ENCODE data around the gene MKX.

Gene MKX

GRCh38 chr10:27742195-27743011 is 3.2 kb downstream of the MKX start:
- FAIRE-seq: no peak

GRCh38 chr10:27741173-27742091 is 4.2 kb downstream of the MKX start:
- FAIRE-seq: no peak

- no peak for FAIRE-seq
Measured at GRCh38 chr10:27736396-27736795, 9.2 kb downstream of the MKX start.

DNA sequence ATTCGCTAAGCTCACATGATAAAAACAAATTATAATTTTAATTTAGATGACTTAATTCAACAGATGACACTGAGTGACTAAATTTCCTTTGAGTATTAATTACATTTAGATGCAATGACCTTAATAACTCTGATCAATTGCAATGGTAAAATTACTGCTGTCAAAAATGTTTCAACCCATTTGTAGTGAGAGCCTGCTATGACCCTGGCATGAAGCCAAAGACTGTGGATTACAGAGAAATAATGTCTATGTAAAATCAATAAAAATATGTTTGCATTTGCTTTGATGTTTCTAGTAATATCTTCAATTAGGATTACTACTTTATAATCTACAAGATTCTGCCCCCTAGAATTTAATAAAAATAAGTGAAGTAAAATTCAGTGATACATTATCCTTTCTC is 15.6 kb downstream of the MKX start:
- FAIRE-seq: no peak

GRCh38 chr10:27728338-27728737 is 17.3 kb downstream of the MKX start:
- FAIRE-seq: no peak

DNA sequence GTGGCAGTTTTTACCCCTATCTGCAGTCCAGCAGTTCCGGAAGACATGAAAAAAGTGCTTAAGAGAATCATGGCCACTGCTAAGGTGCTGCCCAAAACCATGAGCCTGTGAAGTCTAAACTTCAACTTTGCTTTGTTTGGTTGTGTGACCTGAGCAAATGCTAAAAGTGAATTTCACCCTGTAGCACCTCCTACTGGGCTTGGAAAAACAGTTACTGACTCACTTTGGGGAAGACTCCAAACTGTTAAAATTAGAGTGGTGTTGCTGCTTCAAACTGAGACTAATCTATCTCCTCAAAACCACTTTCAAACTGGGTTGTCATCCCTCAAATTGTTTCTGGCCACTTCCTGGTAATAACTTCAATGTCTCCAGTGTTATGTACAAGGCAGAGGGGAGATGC is 21.3 kb downstream of the MKX start:
- FAIRE-seq: no peak

GRCh38 chr10:27723436-27723835 is 22.2 kb downstream of the MKX start:
- no peak for FAIRE-seq

DNA sequence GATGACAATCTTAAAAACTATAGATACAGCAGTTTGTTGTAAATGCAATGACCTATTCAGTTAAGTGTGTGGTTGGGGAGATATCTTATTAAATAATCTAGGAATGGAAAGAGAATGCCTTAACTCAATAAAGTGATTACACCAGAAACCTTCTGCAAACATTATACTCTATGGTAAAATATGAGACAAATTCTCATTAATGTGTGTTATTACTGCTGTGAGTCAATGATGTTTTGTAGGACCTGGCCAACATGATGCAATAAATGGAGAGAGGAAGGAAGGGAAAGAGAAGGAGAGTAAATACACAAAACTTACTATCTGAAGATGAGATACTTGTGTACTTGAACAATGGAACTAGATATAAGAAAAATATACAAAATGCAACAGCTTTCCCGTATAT is 25.1 kb downstream of the MKX start:
- FAIRE-seq: no peak

- FAIRE-seq: no peak
Measured at GRCh38 chr10:27719052-27719451, 26.6 kb downstream of the MKX start.

- no peak for FAIRE-seq
Measured at GRCh38 chr10:27717861-27718260, 27.8 kb downstream of the MKX start.

DNA sequence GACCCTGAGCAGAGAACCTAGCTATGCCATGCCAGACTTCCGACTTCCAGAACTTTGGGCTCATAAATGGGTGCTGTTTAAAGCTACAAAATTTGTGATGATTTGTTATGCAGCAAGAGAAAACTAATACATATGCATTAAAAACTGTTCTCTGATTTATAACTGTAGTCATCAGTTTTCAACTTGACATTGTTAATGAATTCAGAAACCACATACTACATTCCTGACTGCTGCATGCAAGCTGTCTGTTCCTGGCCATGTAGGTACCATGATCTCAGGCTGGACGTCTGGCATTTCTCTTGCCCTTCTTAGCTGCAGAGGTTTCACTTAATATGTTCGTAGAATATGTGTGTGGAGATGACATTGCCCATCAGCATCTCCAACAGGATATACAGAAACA is 28.4 kb downstream of the MKX start:
- FAIRE-seq: no peak

GRCh38 chr10:27716521-27716920 is 29.1 kb downstream of the MKX start:
- FAIRE-seq: no peak

GRCh38 chr10:27715505-27715904 is 30.1 kb downstream of the MKX start:
- no peak for FAIRE-seq

DNA sequence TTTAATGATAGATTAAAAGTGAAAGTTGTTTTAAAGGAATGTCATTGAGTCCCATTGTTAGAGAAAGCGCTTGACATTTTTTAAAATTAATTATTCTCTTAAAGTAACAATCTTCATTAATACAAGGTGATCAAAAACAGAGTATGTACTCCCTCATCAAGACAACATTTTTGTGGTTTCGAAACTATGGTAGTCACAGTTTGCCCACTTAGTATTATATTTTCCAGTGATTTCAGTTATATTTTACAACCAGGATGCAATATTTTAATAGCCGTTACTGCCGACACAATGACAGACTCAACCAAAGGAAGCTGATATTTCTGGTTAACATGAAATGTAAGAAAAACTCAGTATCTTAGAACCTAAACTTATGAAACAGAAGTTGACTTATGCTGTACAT is 31.3 kb downstream of the MKX start:
- no peak for FAIRE-seq

- no peak for FAIRE-seq
Measured at GRCh38 chr10:27713941-27714340, 31.7 kb downstream of the MKX start.

DNA sequence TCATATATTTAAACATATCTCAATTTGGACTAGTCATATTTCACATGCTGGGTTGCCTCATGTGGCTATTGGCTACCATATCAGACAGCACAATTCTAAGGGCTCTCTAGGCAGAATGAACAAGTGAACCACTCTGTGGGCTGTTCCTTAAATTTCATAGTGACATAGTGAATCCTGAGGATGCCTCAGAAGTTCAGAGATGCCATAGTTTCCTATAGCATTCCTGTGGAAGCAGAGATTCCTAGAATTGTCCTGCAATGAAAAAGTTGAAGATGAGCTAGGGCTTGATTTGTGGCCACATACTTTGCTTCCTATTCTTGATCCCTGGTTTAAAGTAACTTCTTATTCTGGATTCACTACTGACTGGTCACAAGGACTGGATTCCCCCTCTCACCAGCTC is 35.6 kb downstream of the MKX start:
- no peak for FAIRE-seq

- FAIRE-seq: no peak
Measured at GRCh38 chr10:27709304-27709703, 36.3 kb downstream of the MKX start.

DNA sequence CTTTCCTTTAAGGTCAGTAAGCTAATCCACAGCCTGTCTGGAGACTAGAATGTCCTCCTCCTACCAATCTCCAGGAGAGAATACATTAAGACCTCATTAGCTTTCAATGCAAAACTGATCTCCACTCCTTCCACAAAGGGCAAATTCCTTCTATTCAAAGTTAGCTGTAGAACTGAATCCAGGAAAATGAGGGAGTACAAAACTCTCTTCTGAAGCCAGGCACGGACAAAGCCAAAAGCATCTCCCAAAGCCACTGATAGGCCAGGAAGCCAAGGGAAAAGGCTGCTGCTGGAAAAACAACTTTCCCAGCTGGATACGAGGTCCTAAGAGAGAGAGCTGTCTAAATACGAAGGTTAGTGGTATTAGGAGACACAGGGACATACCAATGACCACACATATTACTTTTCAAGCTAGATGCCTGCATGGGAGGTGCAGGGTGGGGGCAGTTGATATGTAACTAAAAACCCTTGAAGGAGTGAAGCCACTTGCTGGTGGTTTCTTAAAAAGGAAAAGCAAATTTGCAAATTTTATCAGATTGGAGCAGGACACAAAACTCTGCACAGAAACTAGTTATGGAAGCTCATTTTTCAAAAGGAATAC is 43.6 kb downstream of the MKX start:
- no peak for FAIRE-seq

DNA sequence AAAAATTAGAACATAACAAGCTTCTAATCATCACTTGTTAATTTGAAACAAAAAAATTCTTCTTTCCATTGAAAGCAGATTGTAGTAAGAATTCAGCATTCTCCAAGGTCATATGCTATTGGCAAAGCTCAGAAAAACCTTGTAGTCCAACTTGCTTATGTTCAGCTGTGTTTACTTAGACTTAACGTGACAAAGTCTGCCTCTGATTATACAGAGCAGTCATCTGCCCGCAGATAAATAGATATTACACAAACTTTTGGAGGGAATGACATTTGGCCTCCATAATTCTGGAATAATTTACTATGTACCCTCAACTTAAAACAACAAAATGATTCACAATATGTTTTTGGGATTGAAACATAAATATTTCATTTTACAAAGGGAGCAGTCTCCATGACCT is 45.8 kb downstream of the MKX start:
- FAIRE-seq: no peak

GRCh38 chr10:27698961-27699360 is 46.7 kb downstream of the MKX start:
- no peak for FAIRE-seq

DNA sequence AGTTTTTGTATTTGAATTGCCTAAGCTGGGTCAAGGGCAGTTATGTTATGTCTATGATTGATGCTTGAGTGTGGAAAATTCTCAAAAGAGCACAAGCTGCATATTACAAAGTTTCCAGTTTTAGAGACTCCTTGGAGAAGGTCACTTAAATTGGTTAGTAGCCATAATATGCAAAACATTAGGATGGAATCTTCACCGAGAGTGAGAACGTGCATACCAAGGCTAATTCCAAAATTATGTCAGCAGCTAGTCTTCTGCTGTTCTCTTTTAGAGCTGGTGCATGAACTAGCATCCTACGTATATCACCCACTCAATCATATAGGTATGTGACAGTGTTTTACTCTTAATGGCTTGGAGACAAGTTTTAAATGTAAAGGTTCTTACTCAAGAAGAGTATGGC is 49.2 kb downstream of the MKX start:
- no peak for FAIRE-seq

DNA sequence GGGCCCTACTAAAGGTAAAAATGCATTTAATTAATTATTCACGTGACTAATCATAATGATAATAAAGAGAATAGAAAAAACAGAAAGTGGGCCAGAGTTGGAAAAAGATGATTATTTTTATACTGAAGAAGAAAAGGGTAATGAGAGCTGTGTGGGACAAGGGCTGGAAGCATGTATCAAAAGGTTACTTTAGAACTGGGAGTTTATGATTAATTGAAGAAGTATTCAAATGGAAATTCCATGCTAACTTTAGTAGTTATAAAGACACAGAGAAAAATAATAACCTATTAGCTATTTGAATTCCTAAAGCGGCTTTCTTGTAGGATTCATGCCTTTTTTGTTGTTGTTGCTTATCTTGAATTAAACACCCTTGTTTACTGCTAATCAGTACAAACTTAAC is 49.9 kb downstream of the MKX start:
- FAIRE-seq: no peak

- no peak for FAIRE-seq
Measured at GRCh38 chr10:27695088-27695487, 50.5 kb downstream of the MKX start.

GRCh38 chr10:27692663-27693062 is 53.0 kb downstream of the MKX start:
- FAIRE-seq: no peak

Data from endometrium (tissue), 2 donors.